Measurements from ENCODE around the gene CDKAL1. TPM values are rescaled to one million over a fixed set of nuclear protein-coding genes. Genes with fewer than 3 reads are reported as not detected.

Gene CDKAL1
- total and polyA plus RNA-seq, 10 of the 15 experiments (the other 5 are each of a cell fraction or from before 2014, with no cell fraction given), result 10.7 to 26.9 (median 17.3) TPM

DNA sequence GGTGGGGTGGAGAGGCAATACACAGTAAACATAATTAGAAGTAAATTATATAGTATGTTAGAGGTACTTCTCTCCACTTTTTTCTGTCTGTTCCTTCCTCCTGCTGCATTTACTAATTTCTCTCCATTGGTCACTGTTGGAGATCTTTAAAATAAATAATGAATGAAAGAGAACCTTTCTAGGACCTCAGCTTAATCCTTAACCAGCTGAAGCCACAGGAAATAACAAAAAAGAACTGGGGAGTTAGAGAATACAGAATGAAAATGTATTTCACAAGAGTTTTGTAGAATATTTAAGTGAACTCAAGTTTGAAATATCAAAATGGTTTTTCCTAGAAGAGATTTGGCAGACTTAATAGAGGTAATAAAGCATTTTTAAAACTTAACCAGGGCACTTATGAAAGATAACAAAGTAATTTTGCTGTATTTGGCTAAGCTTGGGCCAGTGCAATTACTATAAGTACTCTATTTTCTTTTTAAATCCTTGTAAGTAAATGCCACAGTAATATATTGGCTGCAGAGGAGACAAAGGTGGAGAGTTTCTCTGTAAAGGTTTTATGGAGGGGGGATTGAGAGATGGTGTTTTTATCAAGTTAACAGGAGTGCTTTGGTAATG is 405.0 kb downstream of the CDKAL1 start (continued):
- TF ChIP-seq PRDM15 (CRISPR knock-in tag; IDR thresholded peaks at IDR 0.05) (no peak), ASH2L (IDR thresholded peaks at IDR 0.05; ENCODE audit: borderline replicate concordance, low read depth) (no peak), KLF5 (IDR thresholded peaks at IDR 0.05; ENCODE audit: partially characterized antibody) (no peak), EZH2 (IDR thresholded peaks at IDR 0.05; ENCODE audit: borderline replicate concordance, control insufficient read depth, low read depth, low read length) (no peak), EED (IDR thresholded peaks at IDR 0.05; ENCODE audit: low read depth) (no peak), HDAC6 (IDR thresholded peaks at IDR 0.05; ENCODE audit: unreplicated experiment) (no peak), MYB (IDR thresholded peaks at IDR 0.05; ENCODE audit: borderline replicate concordance, low read depth, low read length) (no peak)

DNA sequence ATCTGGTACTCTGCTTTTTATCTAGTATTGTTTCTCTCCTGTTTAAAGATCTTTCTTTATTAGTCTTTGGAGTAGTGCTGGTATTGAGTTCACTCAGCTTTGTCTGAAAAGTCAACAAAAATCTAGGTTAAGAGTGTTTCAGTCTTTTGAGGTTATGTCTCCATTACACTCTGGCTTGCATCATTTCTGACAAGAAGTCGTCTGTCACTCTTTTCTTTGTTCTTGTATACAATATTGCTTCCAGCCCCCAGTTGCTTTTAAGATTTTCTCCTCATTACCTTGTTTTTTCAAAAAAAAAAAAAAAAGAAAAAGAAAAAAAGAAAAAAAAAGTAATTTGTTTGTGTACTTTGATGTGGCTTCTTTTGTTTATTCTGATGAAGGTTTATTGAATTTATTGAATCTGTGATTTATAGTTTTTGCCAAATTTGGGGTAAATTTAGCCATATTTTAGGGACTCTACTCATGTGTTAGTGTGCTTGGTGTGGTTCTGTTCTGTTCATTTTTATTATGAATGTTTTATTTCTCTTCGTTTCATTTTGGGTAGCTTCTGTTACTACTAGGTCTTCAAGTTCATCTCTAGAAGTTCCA is 408.9 kb downstream of the CDKAL1 start:
- H3K27me3 ChIP-seq (replicated peaks in 1 of 2; ENCODE audit: control insufficient read depth in 2 of 2, insufficient read depth in 2 of 2, low read length in 1 of 2), result no peaks in the 10 kb centered on the region
- ChIA-PET RAD21 (ENCODE audit: unreplicated experiment) (no interaction called here), CTCF (interaction anchor here (0.7 to 1.5 kb wide), 2 partner anchors 9 to 321 kb away, joined by 3 to 4 read pairs; no protein-coding TSS in a partner anchor), SMC1A (ENCODE audit: uncharacterized antibody, unreplicated experiment) (no interaction called here), POLR2A (no interaction called here)
- DNase-seq (ENCODE audit: low read depth, low spot score), result no peak
- intact Hi-C loops (cut with micrococcal nuclease; ENCODE audit: unreplicated experiment), result no loop called here
- in situ Hi-C loops (cut with MboI), result no loop called here
- no peak overlapping the region for H3K27ac ChIP-seq (ENCODE audit: control insufficient read depth, insufficient read depth)
- H3K36me3 ChIP-seq (ENCODE audit: control insufficient read depth in 2 of 2, insufficient read depth in 2 of 2, low read length in 1 of 2), result no peaks in the 10 kb centered on the region
- no peaks in the 10 kb centered on the region; the same call in none of the 3 replicates for H3K9me3 ChIP-seq (replicated peaks; ENCODE audit: control insufficient read depth, insufficient read depth, low read length)
- TF ChIP-seq ESRRA (IDR thresholded peaks at IDR 0.05; ENCODE audit: low read length) (no peak), CBX5 (IDR thresholded peaks at IDR 0.05; ENCODE audit: low read depth) (peak; percentile 78)
- no peak for ATAC-seq
- H3K9ac ChIP-seq (ENCODE audit: control insufficient read depth, insufficient read depth, low read length), result no peak overlapping the region
- H2AFZ ChIP-seq (ENCODE audit: control insufficient read depth, low read depth, low read length), result no peak overlapping the region
- no peak overlapping the region for H3K4me2 ChIP-seq (ENCODE audit: control insufficient read depth, insufficient read depth)
- no peak for FAIRE-seq
- no TSS peak for BruUV-seq (replicated peaks)
- 79% methylated on average over 2 of the region's 2 CpGs for WGBS (ENCODE audit: insufficient coverage, insufficient replicate concordance, low lambda C conversion rate, missing lambda C conversion rate)
- no peaks in the 10 kb centered on the region for H4K20me1 ChIP-seq (ENCODE audit: control insufficient read depth, insufficient read depth)
- H3K4me3 ChIP-seq, result no peak overlapping the region
- H3K4me1 ChIP-seq (ENCODE audit: control insufficient read depth, insufficient read depth, low read length), result no peaks in the 10 kb centered on the region
- H3K79me2 ChIP-seq (ENCODE audit: control insufficient read depth, insufficient read depth, low read length), result no peaks in the 10 kb centered on the region
